Fibroblast of the aortic adventitia (primary cell): ENCODE measurements around the gene C10orf105. TPM values are rescaled to one million over a fixed set of nuclear protein-coding genes. Genes with fewer than 3 reads are reported as not detected.

ENCODE experiments used
- DNase-seq: peaks from one replicate; pipeline ENCODE4 v3.0.0-alpha.2; 2010; ENCODE audit warnings: low read depth
- H3K4me3 ChIP-seq: 2 replicates; pipeline ENCODE4 v1.5.1; 2011; ENCODE audit warnings: low read depth, mild to moderate bottlenecking, control low read depth, low read length, moderate library complexity
- CTCF ChIP-seq: IDR thresholded peaks from 2 replicates; pipeline ENCODE4 v1.5.1; 2011; ENCODE audit warnings: mild to moderate bottlenecking, low read length, control low read depth, inconsistent platforms; ENCODE audit not compliant: insufficient read depth
- total RNA-seq: library from RNA; depleted of rRNA; stranded (reverse); fragments of >200 nt; gene quantifications from 2 replicates; pipeline ENCODE4 v1.2.3, GENCODE V29; 2012; ENCODE audit warnings: low replicate concordance

Gene C10orf105, protein sequence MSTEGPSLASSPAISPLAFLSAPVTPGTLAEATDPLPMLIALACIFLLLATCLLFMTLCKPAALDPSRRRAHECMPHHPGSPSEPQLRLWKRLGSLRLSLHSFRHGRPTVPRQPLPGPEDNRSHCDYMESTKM
- total RNA-seq, result under 0.01 TPM in 1 of 2 replicates, not detected in the other

DNA sequence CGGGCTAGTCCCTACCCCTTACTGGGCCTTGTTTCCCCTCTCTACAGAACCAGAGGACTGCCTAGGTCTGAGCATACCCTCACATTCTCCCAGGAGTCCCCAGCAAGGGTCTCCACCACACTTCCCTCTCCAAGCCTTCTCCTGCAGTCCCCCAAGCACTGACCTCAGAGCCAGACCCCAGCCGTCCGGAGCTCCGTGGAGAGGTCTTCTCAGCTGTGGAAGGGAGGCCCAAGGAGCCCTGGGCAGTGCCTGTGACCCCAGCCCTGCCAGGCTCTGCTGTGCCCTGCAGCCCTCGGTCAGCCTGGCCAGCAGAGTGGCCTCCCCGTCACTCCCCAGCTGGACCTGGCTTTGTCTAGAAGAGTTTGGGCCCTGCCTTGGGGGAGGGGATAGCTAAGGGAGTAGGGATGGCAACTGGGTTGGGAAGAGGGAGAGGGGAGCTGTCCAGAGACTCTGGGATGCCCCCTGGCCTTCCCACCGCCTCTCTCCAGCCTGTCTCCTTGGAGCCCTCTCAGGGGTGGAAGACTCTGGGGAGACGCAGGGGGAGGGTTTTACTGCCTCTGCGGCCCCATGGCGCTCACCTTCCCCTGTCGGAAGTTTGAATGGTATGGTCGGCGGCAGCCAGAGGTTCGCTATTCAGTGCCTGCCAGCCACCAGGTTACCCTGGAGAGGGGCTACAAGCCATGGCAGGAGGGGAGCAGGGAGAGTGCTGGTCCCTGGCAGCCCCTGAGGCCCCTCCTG lies at the start of gene C10orf105:
Gene C10orf105, minus strand, starts transcription at position 315 of the 738 bp plus-strand sequence. CDS start 3,441 bp downstream, outside the sequence.
- no peak within 1 kb of the TSS for H3K4me3 ChIP-seq
- TF ChIP-seq CTCF, result no peak

DNA sequence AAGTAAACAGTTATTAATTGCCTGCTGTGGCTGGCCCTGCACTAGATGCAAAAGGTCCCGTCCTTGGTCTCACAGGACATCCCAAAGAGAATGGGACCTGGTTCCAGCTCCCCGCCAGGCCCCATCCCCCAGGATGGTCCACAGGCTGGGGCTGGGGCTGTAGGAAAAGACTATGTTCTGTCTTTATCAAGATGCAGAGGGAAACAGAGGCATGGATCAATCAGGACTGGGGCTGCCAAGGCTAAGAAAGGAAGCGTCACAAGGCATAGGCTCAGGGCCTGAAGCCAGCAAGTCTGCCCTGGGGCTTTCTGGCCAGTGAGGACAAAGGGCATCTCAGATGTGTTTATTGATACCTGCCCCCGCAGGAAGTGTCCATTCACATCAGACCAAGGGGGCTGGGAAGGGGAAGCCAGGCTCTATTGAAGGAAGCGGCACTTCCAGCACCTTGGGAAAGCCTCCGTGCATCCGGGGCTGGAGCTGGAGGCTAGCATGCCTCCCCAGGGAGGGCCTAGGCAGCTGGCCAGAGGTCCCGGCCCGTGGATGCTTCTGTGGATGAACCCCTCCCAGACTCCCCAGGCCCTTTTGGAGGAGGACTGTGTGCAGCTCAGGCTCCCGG lies 48.0 kb upstream of the C10orf105 start:
- H3K4me3 ChIP-seq, result no peak overlapping the region
- DNase-seq, result peak; percentile 70
- no peak for TF ChIP-seq CTCF

More for the DNA sequence above, at the start of gene C10orf105:
- DNase-seq, result no peak

GRCh38 chr10:71766717-71767419 lies 47.3 kb upstream of the C10orf105 start:
- peak; percentile 98 for DNase-seq
- H3K4me3 ChIP-seq, result no peak overlapping the region
- TF ChIP-seq CTCF, result no peak

DNA sequence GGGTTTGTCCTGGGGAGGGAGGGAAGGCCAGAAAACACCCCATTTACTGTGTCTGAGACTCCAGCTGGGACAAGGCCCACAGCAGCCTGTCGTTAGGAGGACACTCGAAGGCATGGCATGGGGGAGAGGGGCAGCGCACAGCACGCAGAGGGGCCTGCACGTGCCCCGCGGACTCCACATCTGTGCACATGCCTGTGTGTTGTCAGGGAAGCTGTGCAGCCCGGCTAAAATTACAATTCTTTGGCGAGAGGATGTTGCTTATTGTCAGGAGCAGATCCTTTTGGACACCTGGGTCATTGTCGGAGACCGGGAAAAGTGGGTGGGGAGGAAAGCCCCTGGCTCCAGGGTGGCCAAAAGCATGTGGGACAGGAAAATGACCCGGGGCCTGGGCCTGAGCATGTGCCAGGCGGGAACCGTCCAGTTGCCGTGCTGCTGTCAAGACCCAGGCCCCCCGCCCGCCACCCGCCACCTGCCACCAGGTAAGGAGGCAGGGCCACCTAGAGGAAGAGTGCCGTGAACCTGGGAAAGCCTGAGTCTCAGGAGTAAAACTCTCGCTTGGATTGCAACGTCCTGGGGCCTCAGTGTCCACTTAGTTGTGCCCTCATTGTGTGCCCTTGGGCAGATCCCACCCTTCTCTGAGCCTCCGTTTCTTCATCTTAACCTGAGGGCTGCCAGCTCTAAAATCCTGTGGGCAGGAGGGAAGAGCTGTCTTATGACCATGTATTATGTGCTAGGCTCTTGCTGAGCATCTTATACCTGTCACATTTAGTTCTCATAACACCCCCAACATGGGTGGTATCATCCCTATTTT lies 46.5 kb upstream of the C10orf105 start:
- DNase-seq, result no peak
- TF ChIP-seq CTCF, result no peak
- no peak overlapping the region for H3K4me3 ChIP-seq

DNA sequence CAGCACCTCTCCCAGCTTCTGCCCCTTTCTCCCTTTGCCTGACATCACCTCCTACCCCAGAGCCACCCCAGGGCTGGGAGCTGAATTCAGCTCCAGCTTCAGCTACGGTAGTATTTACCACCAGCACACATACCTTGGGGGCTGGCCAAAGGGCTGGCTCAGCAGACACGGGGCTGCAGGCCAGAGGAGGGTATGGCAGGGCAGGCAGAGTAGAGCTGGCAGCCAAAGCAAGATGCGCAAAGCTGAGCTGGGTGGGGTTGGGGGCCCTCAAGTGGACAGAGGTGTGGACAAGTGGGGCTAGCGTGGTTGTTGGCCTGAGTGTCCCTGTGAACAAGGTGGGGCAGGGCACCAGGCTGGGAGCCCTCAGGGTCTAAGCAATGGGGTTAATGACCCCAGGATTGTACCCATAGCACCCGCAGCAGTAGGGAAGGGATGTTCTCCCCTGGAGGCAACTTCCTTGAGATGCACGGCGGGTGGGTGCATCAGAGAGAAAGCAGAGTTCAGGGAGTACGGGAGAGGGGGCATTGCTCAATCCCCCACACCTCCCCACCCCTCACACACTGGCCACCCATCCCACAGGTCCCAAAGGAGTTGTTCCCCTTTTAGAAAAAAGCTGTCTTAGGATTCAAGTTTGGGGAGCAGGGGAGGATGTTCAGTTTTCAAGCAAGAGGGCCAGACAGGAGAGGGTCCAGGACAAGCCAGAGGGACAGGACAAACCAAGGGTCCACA lies 45.8 kb upstream of the C10orf105 start:
- no peak overlapping the region for H3K4me3 ChIP-seq
- no peak for TF ChIP-seq CTCF
- DNase-seq, result peak; percentile 65
